Measurements from ENCODE around the gene BCR.
A peak's percentile ranks its signal among the peaks of the same experiment; 100 is the strongest.
"Not testable (repeated sequence)": the region's sequence is repeated elsewhere in the genome, so short reads cannot be mapped to it uniquely, and the experiment has no call there.

Gene BCR

GRCh38 chr22:23300476-23300875 lies 120.2 kb downstream of the BCR start:
- Histone ChIP-seq H3K4me3 (ENCODE audit: low read length) (no peak overlapping the region), H3K9me3 (ENCODE audit: control insufficient read depth, low read length) (no peaks in the 10 kb centered on the region), H3K4me1 (ENCODE audit: control insufficient read depth, insufficient read depth, low read length) (peaks cover 5% of the 10 kb centered on the region), H3K27me3 (ENCODE audit: control insufficient read depth, insufficient read depth, low read length) (no peaks in the 10 kb centered on the region), H3K9ac (ENCODE audit: low read length) (no peak overlapping the region), H3K36me3 (ENCODE audit: control insufficient read depth, insufficient read depth, low read length) (no peaks in the 10 kb centered on the region)

GRCh38 chr22:23301591-23301990 lies 121.3 kb downstream of the BCR start:
- H3K4me3 ChIP-seq (ENCODE audit: low read length) = no peak overlapping the region

DNA sequence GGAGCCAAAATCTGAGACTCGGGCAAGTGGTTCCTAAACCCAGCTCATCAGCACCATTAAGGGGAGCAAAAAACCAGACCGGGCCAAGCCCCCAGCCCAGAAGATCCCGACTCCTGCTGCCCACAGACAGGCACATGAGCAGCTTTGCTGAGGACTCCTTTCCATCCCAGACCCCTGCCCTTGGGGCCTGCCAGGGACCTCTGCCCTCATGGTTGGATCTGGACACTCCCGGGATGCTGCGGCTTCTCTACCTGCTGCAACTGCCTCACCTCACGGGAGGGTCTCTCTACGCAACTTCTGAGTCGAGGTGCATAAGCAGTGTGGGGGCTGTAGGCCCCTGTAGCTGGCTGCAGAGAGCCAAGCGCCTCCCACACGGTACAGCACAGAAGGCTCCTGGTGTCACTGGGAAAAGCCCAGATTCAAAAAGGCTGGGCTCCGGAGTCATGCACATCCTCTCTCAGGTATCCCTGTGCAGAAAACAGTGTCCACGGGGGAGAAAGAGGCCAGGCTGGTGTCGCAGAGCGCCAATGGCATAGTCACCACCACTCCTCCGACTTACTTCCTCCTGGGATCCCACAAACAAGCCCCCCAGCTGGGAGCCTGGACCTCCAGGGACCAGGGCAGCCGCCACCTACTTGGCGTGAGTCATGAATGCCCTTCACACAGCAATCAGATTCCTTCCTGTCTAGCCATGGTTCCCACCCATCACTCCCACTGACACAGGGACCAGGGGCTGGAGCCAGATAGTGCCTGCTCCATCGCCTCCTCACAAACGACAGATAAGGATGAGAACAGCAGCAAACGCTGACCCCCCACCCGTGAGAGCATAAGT lies 122.1 kb downstream of the BCR start:
- no peaks in the 10 kb centered on the region for H3K27me3 ChIP-seq (ENCODE audit: control insufficient read depth, insufficient read depth, low read length)
- no peaks in the 10 kb centered on the region for H3K36me3 ChIP-seq (ENCODE audit: control insufficient read depth, insufficient read depth, low read length)
- H3K4me3 ChIP-seq (ENCODE audit: low read length) = no peak overlapping the region
- no peak overlapping the region for H3K9ac ChIP-seq (ENCODE audit: low read length)
- no peaks in the 10 kb centered on the region for H3K9me3 ChIP-seq (ENCODE audit: control insufficient read depth, low read length)
- H3K4me1 ChIP-seq (ENCODE audit: control insufficient read depth, insufficient read depth, low read length) = peaks cover 13% of the 10 kb centered on the region

More at GRCh38 chr22:23301591-23301990, 121.3 kb downstream of the BCR start:
- H3K9me3 ChIP-seq (ENCODE audit: control insufficient read depth, low read length) = no peaks in the 10 kb centered on the region
- no peaks in the 10 kb centered on the region for H3K27me3 ChIP-seq (ENCODE audit: control insufficient read depth, insufficient read depth, low read length)
- H3K4me1 ChIP-seq (ENCODE audit: control insufficient read depth, insufficient read depth, low read length) = peaks cover 13% of the 10 kb centered on the region
- no peak overlapping the region for H3K9ac ChIP-seq (ENCODE audit: low read length)
- H3K36me3 ChIP-seq (ENCODE audit: control insufficient read depth, insufficient read depth, low read length) = no peaks in the 10 kb centered on the region

DNA sequence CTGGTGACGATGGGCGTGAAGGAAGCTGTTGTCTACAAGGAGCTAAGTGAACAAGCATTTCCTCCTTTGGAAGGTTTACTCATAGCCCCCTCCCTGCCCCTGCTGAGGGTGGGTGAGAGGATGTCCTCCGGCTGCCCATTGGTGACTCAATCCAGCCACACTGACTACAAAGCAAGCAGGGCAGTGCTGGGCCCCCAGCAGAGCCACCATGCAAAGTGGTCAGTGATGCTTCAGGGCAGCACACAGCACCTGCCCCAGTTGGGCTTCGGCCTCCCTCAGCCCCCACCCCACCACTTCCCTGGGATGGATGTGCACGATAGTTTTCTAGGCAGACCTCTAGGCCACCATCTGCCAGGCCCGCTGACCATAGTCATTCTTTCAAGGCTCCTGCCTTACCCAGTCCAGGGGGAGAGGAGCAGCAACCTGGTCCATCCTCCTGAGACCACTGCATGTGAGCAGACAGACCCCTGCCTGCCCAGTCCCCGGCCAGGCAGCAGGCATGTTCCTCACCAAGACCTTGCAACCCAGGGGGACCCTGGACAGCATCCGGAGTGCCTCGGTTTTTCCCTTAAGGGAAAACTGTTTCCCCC lies 125.1 kb downstream of the BCR start:
- Histone ChIP-seq H3K27me3 (ENCODE audit: control insufficient read depth, insufficient read depth, low read length) (no peaks in the 10 kb centered on the region), H3K9ac (ENCODE audit: low read length) (peak overlapping the region; percentile 9), H3K9me3 (ENCODE audit: control insufficient read depth, low read length) (no peaks in the 10 kb centered on the region), H3K36me3 (ENCODE audit: control insufficient read depth, insufficient read depth, low read length) (no peaks in the 10 kb centered on the region), H3K4me1 (ENCODE audit: control insufficient read depth, insufficient read depth, low read length) (peaks cover 13% of the 10 kb centered on the region), H3K4me3 (ENCODE audit: low read length) (no peak overlapping the region)

DNA sequence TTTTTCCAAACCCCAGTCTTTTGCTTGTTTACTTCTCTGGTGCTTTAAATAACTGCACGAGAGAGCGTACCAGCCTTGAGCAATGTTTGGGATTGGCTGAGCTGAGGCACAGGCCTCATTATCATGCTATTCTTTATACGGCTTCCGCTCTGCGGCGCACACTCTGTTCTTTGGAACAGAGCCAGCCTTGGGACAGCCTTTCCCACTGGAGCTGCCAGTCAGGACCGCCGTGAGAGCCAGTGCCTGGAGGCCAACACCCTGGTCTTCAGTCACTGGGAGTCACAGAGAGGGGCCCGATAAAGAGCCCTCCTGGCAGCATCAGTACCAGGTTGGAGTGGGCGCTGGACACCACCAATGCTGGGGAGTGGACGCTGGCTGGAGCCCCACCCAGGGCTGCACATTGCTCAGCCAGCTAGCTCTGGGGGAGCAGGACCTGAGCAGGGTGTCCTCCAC lies 125.6 kb downstream of the BCR start:
- no peak overlapping the region for H3K4me3 ChIP-seq (ENCODE audit: low read length)
- H3K36me3 ChIP-seq (ENCODE audit: control insufficient read depth, insufficient read depth, low read length) = no peaks in the 10 kb centered on the region
- no peaks in the 10 kb centered on the region for H3K27me3 ChIP-seq (ENCODE audit: control insufficient read depth, insufficient read depth, low read length)
- H3K4me1 ChIP-seq (ENCODE audit: control insufficient read depth, insufficient read depth, low read length) = peaks cover 13% of the 10 kb centered on the region
- H3K9ac ChIP-seq (ENCODE audit: low read length) = no peak overlapping the region
- H3K9me3 ChIP-seq (ENCODE audit: control insufficient read depth, low read length) = no peaks in the 10 kb centered on the region

- Histone ChIP-seq H3K36me3 (ENCODE audit: control insufficient read depth, insufficient read depth, low read length) (no peaks in the 10 kb centered on the region), H3K4me3 (ENCODE audit: low read length) (no peak overlapping the region), H3K9me3 (ENCODE audit: control insufficient read depth, low read length) (no peaks in the 10 kb centered on the region), H3K27me3 (ENCODE audit: control insufficient read depth, insufficient read depth, low read length) (no peaks in the 10 kb centered on the region), H3K4me1 (ENCODE audit: control insufficient read depth, insufficient read depth, low read length) (peaks cover 13% of the 10 kb centered on the region), H3K9ac (ENCODE audit: low read length) (no peak overlapping the region)
Observed at GRCh38 chr22:23306438-23306921, 126.2 kb downstream of the BCR start.

DNA sequence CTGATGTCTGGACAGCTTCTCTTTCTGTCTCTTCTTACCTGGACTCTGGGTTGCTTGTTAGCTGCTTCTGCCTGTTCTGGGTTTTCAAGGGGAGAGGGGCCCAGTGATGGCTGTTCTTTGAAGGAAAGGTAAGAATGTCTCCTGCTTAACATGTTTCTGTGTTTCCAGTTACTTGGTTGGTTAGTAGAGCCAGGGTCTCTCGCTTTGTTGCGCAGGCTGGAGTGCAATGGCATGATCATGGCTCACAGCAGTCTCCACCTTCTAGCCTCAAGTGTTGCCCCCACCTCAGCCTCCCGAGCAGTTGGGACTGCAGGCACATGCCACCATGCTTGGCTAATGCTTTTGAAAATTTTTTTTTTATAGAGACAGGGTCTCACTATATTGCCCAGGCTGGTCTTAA lies 126.6 kb downstream of the BCR start:
- H3K4me3 ChIP-seq (ENCODE audit: low read length) = no peak overlapping the region
- no peaks in the 10 kb centered on the region for H3K36me3 ChIP-seq (ENCODE audit: control insufficient read depth, insufficient read depth, low read length)
- no peaks in the 10 kb centered on the region for H3K27me3 ChIP-seq (ENCODE audit: control insufficient read depth, insufficient read depth, low read length)
- no peaks in the 10 kb centered on the region for H3K9me3 ChIP-seq (ENCODE audit: control insufficient read depth, low read length)
- peaks cover 13% of the 10 kb centered on the region for H3K4me1 ChIP-seq (ENCODE audit: control insufficient read depth, insufficient read depth, low read length)
- no peak overlapping the region for H3K9ac ChIP-seq (ENCODE audit: low read length)

- H3K9ac ChIP-seq (ENCODE audit: low read length); H3K9me3 ChIP-seq (ENCODE audit: control insufficient read depth, low read length); H3K36me3 ChIP-seq (ENCODE audit: control insufficient read depth, insufficient read depth, low read length): not testable (repeated sequence)
Observed at GRCh38 chr22:23307511-23307910, 127.2 kb downstream of the BCR start.

GRCh38 chr22:23309261-23309660 lies 129.0 kb downstream of the BCR start:
- H3K27me3 ChIP-seq (ENCODE audit: control insufficient read depth, insufficient read depth, low read length); H3K4me3 ChIP-seq (ENCODE audit: low read length); H3K9me3 ChIP-seq (ENCODE audit: control insufficient read depth, low read length); H3K9ac ChIP-seq (ENCODE audit: low read length); H3K36me3 ChIP-seq (ENCODE audit: control insufficient read depth, insufficient read depth, low read length): not testable (repeated sequence)
- H3K4me1 ChIP-seq (ENCODE audit: control insufficient read depth, insufficient read depth, low read length) = peaks cover 13% of the 10 kb centered on the region

More at GRCh38 chr22:23307511-23307910, 127.2 kb downstream of the BCR start:
- not testable (repeated sequence) for H3K27me3 ChIP-seq (ENCODE audit: control insufficient read depth, insufficient read depth, low read length); H3K4me3 ChIP-seq (ENCODE audit: low read length)
- peaks cover 13% of the 10 kb centered on the region for H3K4me1 ChIP-seq (ENCODE audit: control insufficient read depth, insufficient read depth, low read length)

DNA sequence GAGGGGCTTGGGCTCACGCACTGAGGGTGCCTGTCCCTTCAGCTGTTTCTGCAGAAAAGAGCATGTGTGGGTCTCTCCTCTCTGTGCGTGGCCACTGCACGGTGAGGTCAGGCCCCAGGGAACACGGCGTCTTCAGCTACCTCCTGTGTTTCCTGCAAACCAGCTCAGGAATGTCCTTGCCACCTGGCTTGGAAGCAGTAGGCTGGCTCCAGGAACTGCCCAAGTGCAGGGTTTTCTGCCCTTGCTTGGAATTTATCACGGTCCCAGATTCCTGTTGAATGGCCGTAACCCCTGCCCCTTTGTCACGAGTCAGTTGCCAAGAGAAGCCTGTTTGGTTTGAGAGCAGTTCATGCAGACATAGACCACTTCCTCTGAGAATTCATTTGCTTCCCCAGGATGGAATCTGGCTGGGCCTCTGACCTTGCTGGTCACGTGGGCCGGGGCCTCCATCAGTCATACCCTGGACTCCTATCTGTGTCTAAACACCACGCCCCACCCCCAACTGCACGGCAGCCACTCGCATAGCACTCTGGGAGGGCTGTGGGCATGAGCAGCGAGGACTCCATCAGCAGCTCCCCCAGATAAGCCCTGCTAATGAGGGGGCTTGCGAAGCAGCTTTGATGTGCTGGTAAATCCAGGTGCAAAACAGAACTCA lies 130.3 kb downstream of the BCR start:
- H3K9me3 ChIP-seq (ENCODE audit: control insufficient read depth, low read length); H3K9ac ChIP-seq (ENCODE audit: low read length); H3K4me3 ChIP-seq (ENCODE audit: low read length); H3K4me1 ChIP-seq (ENCODE audit: control insufficient read depth, insufficient read depth, low read length); H3K27me3 ChIP-seq (ENCODE audit: control insufficient read depth, insufficient read depth, low read length); H3K36me3 ChIP-seq (ENCODE audit: control insufficient read depth, insufficient read depth, low read length): not testable (repeated sequence)

GRCh38 chr22:23311635-23312420 lies 131.5 kb downstream of the BCR start:
- not testable (repeated sequence) for H3K4me1 ChIP-seq (ENCODE audit: control insufficient read depth, insufficient read depth, low read length); H3K4me3 ChIP-seq (ENCODE audit: low read length); H3K27me3 ChIP-seq (ENCODE audit: control insufficient read depth, insufficient read depth, low read length); H3K9ac ChIP-seq (ENCODE audit: low read length); H3K9me3 ChIP-seq (ENCODE audit: control insufficient read depth, low read length); H3K36me3 ChIP-seq (ENCODE audit: control insufficient read depth, insufficient read depth, low read length)
